T-helper 2 cell treated with Interferon-gamma antibody and Interleukin-4, amounts not matched to agents 100 ng/mL and 5 ng/mL, for 36 hours (primary cell): ENCODE measurements around the gene FAM89B. TPM values are rescaled to one million over a fixed set of nuclear protein-coding genes. Genes with fewer than 3 reads are reported as not detected.
"Not testable (repeated sequence)": the region's sequence is repeated elsewhere in the genome, so short reads cannot be mapped to it uniquely, and the experiment has no call there.

ENCODE experiments used
- intact Hi-C: fragments of 100-400 bp; cut with micrococcal nuclease; formaldehyde crosslinking; loops from one replicate; pipeline ENCODE4 v1.15.1; 2023
- total RNA-seq: library from RNA; stranded (reverse); gene quantifications from 2 replicates; pipeline ENCODE4 v1.2.3, GENCODE V29; 2022

The FAM89B gene
- total RNA-seq, result 27.2 and 31.6 TPM in 2 replicates

DNA sequence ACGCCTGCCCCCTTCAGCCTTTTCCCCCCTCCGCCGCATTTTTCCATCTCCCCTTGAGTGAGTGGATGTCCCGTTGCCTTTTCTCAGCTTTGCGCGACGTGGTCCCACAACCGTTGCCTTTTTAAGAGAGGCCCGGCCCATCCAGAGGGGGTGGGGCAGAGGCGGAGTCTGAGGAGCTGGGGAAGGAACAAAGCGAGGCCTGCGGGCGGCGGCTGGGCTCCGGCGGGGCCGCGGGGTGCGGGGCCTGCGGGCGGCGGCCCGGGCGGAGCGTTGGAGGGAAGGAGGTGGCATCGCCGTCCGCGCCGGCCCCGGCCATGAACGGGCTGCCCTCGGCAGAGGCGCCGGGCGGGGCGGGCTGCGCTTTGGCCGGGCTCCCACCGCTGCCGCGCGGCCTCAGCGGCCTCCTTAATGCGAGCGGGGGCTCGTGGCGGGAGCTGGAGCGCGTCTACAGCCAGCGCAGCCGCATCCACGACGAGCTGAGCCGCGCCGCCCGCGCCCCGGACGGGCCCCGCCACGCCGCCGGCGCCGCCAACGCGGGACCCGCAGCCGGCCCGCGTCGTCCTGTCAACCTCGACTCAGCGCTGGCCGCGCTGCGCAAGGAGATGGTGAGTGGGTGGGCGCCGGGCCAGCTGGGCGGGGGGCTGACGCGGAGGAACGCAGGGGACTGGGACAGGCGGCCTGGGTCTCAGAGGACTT lies at the start of gene FAM89B:
TSS of gene FAM89B (plus strand) at position 183 of the 696 bp plus-strand sequence. CDS start at position 315, 132 bp downstream.
- intact Hi-C loops, result loop anchor here (5.0 kb wide), 2 partner anchors 80 to 140 kb away; partner anchors contain the start of gene KAT5

DNA sequence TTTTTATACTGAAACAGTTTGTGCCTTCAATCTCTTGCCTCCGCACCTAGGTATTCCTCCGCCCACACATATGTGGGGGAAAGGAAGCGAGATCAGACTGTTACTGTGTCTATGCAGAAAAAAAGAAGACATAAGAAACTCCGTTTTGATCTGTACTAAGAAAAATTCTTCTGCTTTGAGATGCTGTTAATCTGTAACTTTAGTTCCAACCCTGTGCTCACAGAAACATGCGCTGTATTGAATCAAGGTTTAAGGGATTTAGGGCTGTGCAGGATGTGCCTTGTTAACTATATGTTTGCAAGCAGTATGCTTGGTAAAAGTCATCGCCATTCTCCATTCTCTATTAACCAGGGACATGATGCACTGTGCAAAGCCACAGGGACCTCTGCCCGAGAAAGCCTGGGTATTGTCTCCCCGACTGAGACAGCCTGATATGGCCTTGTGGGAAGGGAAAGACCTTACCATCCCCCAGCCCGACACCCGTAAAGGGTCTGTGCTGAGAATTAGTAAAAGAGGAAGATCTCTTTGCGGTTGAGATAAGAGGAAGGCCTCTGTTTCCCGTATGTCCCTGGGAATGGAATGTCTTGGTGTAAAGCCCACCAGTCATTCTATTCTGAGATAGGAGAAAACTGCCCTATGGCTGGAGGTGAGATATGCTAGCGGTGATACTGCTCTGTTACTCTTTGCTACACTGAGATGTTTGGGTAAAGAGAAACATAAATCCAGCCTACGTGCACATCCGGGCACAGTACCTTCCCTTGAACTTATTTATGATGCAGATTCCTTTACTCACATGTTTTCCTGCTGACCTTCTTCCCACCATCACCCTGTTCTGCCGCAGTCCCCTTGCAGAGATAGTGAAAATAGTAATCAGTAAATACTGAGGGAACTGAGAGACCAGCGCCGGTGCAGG lies 49.4 kb upstream of the FAM89B start:
- intact Hi-C loops, result not testable (repeated sequence)

DNA sequence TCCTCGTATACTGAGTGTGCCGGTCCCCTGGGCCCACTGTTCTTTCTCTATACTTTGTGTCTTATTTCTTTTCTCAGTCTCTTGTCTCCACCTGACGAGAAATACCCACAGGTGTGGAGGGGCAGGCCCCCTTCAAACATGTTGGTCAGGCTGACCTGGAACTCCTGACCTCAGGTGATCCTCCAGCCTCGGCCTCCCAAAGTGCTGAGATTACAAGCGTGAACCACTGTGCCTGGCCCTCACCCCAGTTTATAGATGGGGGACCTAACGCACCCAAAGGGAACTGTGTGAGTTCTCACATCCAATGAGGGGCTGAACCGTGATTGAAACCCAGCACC lies 48.7 kb upstream of the FAM89B start:
- intact Hi-C loops, result not testable (repeated sequence)

DNA sequence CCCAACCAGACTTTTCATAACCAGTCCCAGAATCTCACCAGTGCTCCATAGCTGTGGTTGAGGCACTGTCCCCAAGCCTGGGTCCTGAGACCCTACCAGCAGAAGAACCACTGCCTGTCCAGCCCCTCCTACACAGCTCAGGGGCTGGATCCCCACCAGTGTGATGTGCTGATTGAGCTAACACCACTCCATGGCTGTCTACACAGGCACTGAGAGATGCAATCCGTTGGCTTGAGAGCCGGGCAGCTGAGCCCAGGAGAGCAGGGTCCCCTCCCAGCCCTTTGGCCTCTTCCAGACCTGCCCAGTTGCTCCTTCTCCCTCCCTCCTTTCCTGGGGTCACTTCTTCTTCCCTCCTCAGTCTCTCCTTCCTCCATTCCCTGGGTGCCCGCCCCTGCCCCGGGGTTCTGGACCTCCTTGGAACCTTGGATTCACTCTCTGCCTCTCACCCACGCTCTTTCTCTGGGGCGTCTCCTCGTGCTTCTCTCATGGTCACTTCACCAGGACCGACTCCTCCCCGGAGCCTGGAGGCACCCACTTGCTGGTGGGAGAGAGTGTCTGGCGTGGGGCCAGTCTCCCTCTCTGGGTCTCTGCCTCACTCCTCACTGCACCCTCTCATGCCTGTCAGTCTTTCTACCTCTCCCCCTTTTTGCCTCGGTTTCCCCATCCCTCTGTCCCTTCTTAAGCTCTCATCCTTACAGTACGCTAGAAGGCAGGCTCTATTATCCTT lies 48.2 kb upstream of the FAM89B start:
- intact Hi-C loops, result loop anchor here (2.0 kb wide), 1 partner anchor 17 kb away; no protein-coding TSS in a partner anchor

DNA sequence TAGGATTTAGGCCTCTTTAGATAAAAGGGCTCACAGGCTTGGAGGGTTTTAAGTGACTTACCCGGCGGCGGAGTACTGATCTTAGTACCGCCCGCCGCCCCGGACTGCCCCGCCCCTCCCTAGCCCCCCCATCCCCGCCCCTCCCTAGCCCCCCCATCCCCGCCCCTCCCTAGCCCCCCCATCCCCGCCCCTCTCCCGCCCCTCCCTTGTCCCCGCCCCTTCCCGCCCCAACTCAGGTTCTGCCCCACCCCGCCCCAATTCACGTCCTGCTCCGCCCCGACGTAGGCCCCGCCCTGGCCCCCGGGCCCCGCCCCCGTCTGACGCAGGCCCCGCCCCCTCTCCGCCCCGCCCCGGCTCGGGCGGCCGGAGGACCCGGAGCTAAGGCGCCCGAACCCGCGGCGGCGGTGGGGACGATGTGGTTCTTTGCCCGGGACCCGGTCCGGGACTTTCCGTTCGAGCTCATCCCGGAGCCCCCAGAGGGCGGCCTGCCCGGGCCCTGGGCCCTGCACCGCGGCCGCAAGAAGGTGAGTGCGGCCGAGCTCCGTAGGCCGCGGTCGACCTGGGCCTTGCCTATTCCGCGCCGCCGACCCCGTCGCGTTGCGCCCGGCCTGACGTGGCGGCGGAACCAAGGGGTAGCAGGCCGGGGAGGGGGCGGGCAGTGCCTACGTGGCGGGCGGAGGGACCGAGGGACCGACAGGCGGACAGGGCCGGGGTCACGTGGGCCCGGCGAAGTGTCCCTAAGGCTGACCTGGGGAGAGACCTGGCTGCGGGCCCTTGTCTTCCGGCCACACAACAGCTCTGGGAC lies 47.4 kb upstream of the FAM89B start, which contains the start of gene SCYL1:
TSS of gene SCYL1 (plus strand) at position 343 of the 805 bp plus-strand sequence. CDS start at position 414, 71 bp downstream.
- intact Hi-C loops, result loop anchor here (2.0 kb wide), 1 partner anchor 16 kb away; no protein-coding TSS in a partner anchor

DNA sequence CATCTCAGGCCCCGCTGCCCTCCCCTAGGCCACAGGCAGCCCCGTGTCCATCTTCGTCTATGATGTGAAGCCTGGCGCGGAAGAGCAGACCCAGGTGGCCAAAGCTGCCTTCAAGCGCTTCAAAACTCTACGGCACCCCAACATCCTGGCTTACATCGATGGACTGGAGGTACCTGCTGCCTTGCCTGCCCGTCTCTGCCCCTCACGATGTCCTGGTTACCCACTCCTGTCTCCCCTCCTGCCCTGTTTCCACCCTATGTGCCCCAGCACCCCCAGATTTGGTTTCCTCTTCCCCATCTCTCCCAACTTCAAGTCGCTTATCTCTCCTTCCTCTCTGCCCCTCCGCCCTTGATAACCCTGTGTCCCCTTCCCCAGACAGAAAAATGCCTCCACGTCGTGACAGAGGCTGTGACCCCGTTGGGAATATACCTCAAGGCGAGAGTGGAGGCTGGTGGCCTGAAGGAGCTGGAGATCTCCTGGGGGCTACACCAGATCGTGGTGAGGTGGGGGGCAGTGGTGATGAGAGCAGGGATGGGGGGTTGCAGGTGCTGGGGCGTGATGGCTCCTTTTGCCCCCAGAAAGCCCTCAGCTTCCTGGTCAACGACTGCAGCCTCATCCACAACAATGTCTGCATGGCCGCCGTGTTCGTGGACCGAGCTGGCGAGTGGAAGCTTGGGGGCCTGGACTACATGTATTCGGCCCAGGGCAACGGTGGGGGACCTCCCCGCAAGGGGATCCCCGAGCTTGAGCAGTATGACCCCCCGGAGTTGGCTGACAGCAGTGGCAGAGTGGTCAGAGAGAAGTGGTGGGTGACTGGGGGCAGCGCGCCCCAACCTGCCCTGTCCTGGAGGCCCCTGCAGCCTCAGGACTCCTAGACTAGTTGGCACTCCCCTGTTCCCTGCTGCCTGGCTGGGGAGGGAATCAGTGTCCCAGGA lies 46.5 kb upstream of the FAM89B start:
- intact Hi-C loops, result loop anchor here (2.0 kb wide), 1 partner anchor 15 kb away; no protein-coding TSS in a partner anchor

DNA sequence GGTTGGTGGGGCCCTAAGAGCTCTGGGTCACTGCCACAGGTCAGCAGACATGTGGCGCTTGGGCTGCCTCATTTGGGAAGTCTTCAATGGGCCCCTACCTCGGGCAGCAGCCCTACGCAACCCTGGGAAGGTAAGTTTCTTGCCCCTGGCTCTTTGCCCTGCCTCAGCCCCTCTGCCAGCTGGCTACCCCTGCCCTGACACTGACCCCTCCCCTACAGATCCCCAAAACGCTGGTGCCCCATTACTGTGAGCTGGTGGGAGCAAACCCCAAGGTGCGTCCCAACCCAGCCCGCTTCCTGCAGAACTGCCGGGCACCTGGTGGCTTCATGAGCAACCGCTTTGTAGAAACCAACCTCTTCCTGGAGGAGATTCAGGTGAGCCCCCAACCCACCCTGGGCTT lies 45.6 kb upstream of the FAM89B start:
- intact Hi-C loops, result no loop called here

DNA sequence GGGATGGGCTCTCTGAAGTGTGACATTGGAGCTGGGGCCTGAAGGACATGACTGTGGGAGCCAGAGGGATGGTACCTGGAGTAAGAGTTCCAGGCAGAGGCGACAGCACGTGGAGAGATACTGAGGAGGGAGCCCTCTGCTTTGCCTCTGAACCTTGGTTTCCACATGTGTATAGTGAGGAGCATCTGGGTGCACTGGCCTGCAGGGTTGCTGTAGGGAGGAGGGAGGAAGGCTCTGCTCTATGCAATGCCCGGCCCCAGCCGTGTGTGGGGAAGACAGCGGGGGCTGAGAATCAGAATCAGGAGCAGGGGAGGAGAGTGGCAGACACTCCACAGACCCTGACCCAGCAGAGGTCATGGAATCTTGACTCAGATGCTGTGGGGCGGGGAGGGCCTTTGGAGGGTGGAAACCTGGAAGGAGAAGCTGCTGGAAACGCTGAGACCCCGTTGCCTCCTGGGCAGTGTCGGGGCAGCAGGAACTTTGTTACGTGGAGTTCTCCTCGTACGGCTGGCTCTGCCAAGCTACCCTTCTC lies 43.5 kb upstream of the FAM89B start:
- intact Hi-C loops, result no loop called here

DNA sequence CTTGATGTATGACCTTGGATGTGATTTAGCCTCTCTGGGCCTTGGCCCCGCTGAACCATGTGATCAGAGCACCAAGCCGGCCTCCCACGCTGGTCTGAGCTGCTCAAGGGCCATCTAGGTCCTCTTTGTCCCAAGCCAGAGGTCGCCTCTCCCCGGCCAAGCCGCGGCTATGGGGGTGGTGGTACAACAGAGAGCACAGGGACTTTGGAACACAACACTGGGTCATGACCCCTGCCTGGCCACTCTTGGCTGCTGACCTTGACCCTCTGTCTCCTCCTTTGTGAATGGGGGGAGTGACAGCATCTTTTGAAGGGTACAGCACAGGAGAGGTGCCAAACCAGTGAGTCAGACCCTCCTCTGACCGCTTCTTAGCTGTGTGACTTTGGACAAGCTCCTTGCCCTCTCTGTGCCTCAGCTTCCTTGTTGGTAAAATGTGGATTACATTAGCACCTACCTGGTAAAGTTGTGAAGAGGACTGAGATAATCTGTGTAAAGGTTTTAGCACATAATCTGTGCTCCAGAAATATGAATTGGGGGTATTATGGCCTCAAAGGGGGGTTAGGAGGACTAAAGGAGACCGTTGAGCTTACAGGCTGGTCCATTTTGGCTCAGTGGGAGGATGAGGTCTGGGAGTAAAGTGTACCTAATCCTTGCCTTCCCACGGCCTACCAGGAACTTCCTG lies 42.7 kb upstream of the FAM89B start:
- intact Hi-C loops, result no loop called here

DNA sequence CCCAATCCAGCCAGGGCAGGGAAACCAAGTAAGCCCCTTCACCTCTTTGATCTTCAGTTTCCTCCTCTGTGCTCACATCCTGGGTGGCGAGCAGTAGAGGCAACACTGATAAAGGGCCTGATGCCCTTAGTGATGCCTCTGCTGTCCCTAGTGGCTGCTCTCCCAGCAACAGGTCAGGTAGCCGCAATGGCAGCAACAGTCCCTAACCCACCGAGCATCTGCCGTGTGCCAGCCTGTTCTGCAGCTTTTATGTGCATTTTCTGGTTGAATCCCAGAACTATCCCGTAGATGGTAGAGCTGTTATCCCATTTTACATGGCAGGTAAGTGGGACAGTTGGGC lies 42.2 kb upstream of the FAM89B start:
- intact Hi-C loops, result no loop called here

DNA sequence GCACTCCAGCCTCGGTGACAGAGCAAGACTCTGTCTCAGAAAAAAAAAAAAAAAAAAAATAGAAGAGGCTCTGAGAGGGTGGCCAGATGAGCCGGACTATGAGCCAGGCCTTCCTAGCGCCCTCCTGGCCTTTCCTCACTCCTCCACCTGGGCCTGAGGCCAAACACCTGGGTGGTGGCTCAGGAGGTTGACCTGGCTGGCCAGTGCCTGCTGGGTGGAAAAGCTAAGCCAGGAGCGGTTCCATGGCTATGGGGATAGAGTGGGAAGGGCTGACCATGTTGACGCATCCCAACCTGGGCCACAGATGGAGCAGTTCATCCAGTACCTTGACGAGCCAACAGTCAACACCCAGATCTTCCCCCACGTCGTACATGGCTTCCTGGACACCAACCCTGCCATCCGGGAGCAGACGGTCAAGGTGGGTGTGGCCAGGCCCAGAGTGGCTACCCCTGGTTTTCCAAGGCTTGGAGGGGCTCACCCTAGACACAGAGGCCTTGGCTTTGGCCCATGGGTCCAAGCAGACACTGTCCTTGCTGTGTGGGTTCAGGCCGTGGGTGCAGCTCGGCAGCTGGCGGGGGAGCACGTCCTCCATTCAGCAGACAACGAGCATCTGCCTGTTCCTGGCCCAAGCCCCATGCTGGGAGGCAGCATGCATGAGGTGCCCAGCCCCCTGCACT lies 39.8 kb upstream of the FAM89B start:
- intact Hi-C loops, result no loop called here

DNA sequence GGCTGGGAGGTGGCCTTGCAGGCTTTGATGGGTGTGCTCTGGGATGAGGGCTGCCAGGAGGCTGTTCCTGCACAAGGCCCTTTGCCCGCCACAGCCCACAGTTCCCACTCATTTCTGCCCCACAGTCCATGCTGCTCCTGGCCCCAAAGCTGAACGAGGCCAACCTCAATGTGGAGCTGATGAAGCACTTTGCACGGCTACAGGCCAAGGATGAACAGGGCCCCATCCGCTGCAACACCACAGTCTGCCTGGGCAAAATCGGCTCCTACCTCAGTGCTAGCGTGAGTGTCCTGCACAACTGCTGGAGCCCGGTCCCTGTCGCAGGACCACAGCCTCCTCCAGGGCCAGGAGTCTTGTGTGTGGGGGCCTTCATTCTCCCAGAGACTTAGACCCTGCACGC lies 37.2 kb upstream of the FAM89B start:
- intact Hi-C loops, result no loop called here

DNA sequence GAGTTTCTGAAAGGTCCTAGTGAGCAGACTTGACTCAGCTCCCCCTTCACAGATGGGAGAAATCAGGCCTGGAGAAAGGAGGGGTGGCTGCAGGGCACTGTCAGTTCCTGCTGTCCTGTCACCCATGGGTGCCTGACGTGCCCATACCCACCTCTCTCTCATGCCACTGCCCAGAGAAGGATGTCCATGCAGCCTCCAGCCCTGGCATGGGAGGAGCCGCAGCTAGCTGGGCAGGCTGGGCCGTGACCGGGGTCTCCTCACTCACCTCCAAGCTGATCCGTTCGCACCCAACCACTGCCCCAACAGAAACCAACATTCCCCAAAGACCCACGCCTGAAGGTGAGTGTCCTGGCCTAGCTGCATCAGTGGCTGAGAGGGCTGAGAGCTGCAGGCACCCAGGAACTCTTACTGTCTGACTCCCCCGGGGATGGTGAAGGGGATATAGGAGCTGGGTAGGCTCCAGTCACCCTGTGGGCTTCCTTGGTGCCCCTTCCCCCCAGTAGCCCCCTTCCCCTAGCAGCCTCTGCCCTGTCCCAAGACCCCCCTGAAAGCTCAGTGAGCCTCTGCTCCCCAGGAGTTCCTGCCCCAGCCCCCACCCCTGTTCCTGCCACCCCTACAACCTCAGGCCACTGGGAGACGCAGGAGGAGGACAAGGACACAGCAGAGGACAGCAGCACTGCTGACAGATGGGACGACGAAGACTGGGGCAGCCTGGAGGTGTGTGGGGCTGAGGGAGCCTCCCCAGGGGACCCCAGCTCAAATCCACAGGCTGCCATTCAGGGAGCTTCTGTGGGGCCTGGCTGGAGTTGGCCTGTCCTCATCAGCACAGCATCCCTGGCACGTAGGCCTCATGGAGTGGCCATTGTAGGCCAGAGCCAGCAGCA lies 35.7 kb upstream of the FAM89B start:
- intact Hi-C loops, result no loop called here

DNA sequence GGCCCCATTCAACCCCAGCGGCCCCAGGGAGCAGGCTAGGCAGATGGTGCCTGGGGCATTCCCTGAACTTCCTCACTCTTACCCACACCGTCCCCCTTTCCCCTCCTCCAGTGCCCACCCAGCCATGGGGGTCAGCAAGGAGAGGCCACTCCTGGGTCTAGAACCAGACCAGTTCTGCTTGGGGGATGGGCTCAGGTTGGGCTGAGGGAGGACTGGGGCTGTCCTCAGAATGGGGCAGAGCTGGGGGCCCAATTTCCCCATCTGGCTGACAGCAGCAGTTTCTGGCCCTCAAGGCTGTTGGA lies 35.1 kb upstream of the FAM89B start:
- intact Hi-C loops, result no loop called here

DNA sequence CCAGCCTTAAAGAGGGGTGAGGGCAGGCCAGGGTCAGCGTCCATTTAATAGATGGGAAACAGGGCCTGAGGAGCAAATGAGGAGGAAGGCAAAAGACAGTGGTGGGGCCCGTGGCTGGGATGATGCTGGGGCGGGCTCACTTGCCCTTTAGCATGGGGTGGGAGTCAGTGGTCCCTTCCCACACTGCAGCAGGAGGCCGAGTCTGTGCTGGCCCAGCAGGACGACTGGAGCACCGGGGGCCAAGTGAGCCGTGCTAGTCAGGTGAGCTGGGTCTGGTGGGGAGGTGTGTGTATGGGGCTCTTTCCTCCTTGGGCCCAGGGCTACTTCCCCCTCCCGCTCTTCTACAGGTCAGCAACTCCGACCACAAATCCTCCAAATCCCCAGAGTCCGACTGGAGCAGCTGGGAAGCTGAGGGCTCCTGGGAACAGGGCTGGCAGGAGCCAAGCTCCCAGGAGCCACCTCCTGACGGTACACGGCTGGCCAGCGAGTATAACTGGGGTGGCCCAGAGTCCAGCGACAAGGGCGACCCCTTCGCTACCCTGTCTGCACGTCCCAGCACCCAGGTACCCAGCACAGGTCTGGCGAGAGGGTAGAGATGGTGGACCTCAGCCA lies 34.6 kb upstream of the FAM89B start:
- intact Hi-C loops, result no loop called here

DNA sequence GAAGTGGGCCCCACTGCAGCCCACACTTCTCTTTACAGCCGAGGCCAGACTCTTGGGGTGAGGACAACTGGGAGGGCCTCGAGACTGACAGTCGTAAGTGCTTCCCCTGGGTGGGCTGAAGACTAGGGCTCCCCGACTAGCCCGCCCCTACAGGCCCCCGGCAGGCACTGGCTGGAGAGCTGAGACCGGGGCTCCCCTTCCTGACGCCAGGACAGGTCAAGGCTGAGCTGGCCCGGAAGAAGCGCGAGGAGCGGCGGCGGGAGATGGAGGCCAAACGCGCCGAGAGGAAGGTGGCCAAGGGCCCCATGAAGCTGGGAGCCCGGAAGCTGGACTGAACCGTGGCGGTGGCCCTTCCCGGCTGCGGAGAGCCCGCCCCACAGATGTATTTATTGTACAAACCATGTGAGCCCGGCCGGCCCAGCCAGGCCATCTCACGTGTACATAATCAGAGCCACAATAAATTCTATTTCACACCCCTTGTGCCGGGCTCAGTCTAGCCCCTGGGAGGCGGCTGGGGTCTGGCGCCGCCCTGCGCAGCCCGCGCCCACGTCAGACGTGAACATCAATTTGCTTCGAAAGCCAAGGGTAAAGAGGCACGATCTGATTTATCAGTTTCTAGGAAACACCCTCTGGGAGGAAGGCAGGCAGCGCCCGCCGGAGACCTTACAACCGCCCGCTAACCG lies 34.0 kb upstream of the FAM89B start:
- intact Hi-C loops, result no loop called here
